ENCODE measurements around the gene C9orf43.
"Not testable (repeated sequence)": the region's sequence is repeated elsewhere in the genome, so short reads cannot be mapped to it uniquely, and the experiment has no call there.

C9orf43 gene

GRCh38 chr9:113381909-113382411, 28.6 kb upstream of the C9orf43 start:
- FAIRE-seq, result no peak

- FAIRE-seq, result no peak
These were observed 23.8 kb upstream of the C9orf43 start for GRCh38 chr9:113386571-113387393.

GRCh38 chr9:113387560-113388230, 22.9 kb upstream of the C9orf43 start:
- no peak for FAIRE-seq

- no peak for FAIRE-seq
These were observed 21.7 kb upstream of the C9orf43 start for GRCh38 chr9:113388833-113389232.

GRCh38 chr9:113389451-113389850, 21.1 kb upstream of the C9orf43 start:
- FAIRE-seq, result no peak

GRCh38 chr9:113390192-113390960, 20.2 kb upstream of the C9orf43 start:
- FAIRE-seq, result no peak

- FAIRE-seq, result no peak
These were observed 18.6 kb upstream of the C9orf43 start for GRCh38 chr9:113391917-113392316.

GRCh38 chr9:113393281-113393680, 17.3 kb upstream of the C9orf43 start:
- FAIRE-seq, result no peak

GRCh38 chr9:113395000-113395861, 15.3 kb upstream of the C9orf43 start:
- no peak for FAIRE-seq

- no peak for FAIRE-seq
These were observed 13.3 kb upstream of the C9orf43 start for GRCh38 chr9:113397203-113397631.

GRCh38 chr9:113398796-113399195, 11.8 kb upstream of the C9orf43 start:
- FAIRE-seq, result no peak

GRCh38 chr9:113399646-113400200, 10.8 kb upstream of the C9orf43 start:
- no peak for FAIRE-seq

- FAIRE-seq, result peak; percentile 77
These were observed 9.3 kb upstream of the C9orf43 start, which contains the start of gene ALAD for GRCh38 chr9:113401027-113401792. Gene ALAD, minus strand, starts transcription at chr9:113401284. Its CDS starts 7,725 bp downstream, at chr9:113393559.

- no peak for FAIRE-seq
These were observed 6.9 kb upstream of the C9orf43 start for GRCh38 chr9:113403646-113404045.

GRCh38 chr9:113406353-113406752, 4.2 kb upstream of the C9orf43 start:
- not testable (repeated sequence) for FAIRE-seq

- FAIRE-seq, result not testable (repeated sequence)
These were observed 3.6 kb upstream of the C9orf43 start for GRCh38 chr9:113406873-113407511.

GRCh38 chr9:113409481-113409880, 1.1 kb upstream of the C9orf43 start:
- no peak for FAIRE-seq

- no peak for FAIRE-seq
These were observed 702 bp upstream of the C9orf43 start for GRCh38 chr9:113409883-113410206.

GRCh38 chr9:113416149-113416721, 5.7 kb downstream of the C9orf43 start:
- no peak for FAIRE-seq

GRCh38 chr9:113417370-113417769, 6.8 kb downstream of the C9orf43 start:
- no peak for FAIRE-seq

All from TTC549 (cell line).